ENCODE results near the gene TNFSF4.
"Not testable (repeated sequence)": the region's sequence is repeated elsewhere in the genome, so short reads cannot be mapped to it uniquely, and the experiment has no call there.

Gene TNFSF4

DNA sequence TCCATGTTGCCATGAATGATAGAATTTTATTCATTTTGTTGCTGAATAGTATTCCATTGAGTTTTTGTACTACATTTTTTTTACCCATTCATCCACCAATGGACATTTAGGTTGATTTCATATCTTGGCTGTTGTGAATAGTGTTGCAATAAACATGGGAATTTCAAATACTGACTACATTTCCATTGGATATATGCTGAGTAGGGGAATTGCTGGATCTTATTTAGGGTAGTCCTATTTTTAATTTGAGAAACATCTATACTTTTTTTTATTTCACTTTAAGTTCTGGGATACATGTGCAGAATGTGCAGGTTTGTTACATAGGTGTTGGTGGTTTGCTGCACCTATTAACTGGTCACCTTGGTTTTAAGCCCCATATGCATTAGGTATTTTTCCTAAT lies 38.8 kb upstream of the TNFSF4 start:
- DNase-seq = no peak
- H3K27me3 ChIP-seq = 0 out of 2 replicates have a peak, but pooled peaks cover 3% of the 10 kb centered on the region
- H3K4me3 ChIP-seq (ENCODE audit: low read depth, low read length) = no peak overlapping the region
- H3K9me3 ChIP-seq = no peaks in the 10 kb centered on the region
- no peaks in the 10 kb centered on the region for H3K36me3 ChIP-seq
- TF ChIP-seq, protein P1, sequence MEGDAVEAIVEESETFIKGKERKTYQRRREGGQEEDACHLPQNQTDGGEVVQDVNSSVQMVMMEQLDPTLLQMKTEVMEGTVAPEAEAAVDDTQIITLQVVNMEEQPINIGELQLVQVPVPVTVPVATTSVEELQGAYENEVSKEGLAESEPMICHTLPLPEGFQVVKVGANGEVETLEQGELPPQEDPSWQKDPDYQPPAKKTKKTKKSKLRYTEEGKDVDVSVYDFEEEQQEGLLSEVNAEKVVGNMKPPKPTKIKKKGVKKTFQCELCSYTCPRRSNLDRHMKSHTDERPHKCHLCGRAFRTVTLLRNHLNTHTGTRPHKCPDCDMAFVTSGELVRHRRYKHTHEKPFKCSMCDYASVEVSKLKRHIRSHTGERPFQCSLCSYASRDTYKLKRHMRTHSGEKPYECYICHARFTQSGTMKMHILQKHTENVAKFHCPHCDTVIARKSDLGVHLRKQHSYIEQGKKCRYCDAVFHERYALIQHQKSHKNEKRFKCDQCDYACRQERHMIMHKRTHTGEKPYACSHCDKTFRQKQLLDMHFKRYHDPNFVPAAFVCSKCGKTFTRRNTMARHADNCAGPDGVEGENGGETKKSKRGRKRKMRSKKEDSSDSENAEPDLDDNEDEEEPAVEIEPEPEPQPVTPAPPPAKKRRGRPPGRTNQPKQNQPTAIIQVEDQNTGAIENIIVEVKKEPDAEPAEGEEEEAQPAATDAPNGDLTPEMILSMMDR (IDR thresholded peaks at IDR 0.05; ENCODE audit: low read depth, low read length) = no peak
- no peaks in the 10 kb centered on the region for H3K4me1 ChIP-seq

DNA sequence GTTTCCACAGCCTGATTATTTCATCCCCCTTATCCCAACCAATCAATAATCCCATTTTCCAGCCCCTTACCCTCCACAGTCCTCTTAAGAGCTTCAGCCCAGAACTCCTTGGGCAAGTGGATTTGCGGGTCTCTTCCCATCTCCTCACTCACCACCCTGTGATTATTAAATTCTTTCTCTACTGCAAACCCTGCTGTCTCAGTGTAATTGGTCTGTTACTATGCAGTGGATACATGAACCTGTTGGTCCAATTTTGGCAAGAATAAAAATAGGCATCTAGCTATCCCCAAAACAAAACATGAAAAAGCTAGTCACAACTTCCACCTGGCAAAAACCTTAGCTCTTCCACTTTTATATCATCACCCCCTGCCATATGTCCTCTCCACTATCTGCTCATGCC lies 36.2 kb upstream of the TNFSF4 start:
- Histone ChIP-seq H3K36me3 (no peaks in the 10 kb centered on the region), H3K27me3 (no peaks in the 10 kb centered on the region), H3K4me1 (no peaks in the 10 kb centered on the region), H3K9me3 (no peaks in the 10 kb centered on the region), H3K4me3 (ENCODE audit: low read depth, low read length) (no peak overlapping the region)
- no peak for DNase-seq
- TF ChIP-seq, protein P1 (IDR thresholded peaks at IDR 0.05; ENCODE audit: low read depth, low read length) = no peak

DNA sequence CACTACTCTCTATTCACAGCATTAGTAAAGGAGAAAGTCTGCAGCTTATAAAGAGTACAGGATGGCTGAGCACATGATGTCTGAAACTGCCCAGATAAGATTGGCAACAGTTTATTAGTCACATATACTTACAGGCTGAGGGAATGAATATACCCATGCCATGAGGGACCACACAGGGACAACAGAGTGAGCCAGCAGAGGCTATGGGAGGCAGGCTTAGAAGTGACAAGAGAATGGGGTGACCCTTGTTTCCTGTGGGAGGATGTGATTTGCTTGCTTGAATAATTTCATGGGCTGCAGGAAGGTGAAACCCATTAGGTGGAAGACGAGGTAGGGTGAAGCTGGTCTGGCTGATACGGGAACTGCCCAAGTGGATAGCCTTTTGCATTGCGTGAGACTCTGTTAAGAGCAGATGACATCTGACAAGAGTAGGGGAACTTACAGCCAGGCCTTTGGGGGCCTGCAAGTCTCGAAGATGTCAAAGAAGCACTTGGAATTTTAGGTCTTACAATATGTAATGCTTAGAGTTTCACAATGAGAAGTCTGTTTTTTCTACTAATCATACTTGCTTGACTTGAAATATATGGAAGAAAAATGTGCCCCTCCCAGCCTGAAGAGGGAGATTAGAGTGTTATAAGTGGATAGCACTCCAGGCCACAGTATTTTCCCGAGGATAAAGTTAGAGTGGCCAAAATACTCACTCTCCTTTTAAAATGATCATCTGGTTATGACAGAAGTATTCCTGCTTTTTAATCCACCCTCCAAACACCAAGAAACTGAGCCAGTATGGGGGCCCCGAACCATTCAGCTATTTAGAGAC lies 34.6 kb upstream of the TNFSF4 start:
- Histone ChIP-seq H3K36me3 (no peaks in the 10 kb centered on the region), H3K4me3 (ENCODE audit: low read depth, low read length) (no peak overlapping the region), H3K9me3 (no peaks in the 10 kb centered on the region), H3K4me1 (no peaks in the 10 kb centered on the region), H3K27me3 (no peaks in the 10 kb centered on the region)
- no peak for DNase-seq
- TF ChIP-seq, protein P1 (IDR thresholded peaks at IDR 0.05; ENCODE audit: low read depth, low read length) = no peak

DNA sequence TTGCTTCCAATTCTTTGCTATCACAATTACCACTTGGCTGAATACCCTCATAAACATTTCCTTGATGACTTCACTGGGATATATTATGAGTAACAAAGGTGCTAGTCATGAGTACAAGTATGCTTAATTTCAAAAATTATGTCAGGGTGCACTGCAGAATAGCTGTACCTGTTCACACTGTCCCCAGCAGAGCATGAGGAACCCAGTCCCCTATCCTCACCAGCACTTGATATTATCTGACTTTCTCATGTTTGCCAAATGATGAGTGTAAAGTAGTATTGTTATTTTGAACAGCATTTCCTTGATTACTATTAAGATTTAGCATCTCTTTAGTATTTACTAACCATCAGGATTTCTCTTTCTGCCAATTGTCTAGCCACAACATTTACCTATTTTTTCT lies 33.5 kb upstream of the TNFSF4 start:
- TF ChIP-seq, protein P1 (IDR thresholded peaks at IDR 0.05; ENCODE audit: low read depth, low read length) = no peak
- no peak for DNase-seq
- H3K9me3 ChIP-seq = no peaks in the 10 kb centered on the region
- no peaks in the 10 kb centered on the region for H3K27me3 ChIP-seq
- no peaks in the 10 kb centered on the region for H3K36me3 ChIP-seq
- H3K4me3 ChIP-seq (ENCODE audit: low read depth, low read length) = no peak overlapping the region
- no peaks in the 10 kb centered on the region for H3K4me1 ChIP-seq

DNA sequence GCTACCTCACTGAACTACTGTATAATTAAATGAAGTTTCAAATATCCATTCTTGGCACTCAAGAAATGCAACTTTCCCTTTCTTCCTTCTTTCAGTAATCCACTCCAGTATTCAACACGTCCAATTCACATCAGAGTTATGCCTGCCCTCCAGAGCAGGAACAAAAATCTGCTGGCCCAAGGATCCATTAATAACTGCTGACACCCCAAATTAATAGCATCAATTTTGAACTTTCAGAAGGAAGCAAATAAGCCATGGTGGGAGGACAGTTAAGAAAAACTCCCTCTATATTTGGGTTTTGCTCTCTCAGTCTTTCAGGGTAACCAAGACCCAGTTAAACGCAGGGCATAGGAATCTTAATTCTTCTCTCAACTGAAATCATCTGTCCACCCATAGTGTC lies 31.9 kb upstream of the TNFSF4 start:
- no peaks in the 10 kb centered on the region for H3K4me1 ChIP-seq
- TF ChIP-seq, protein P1 (IDR thresholded peaks at IDR 0.05; ENCODE audit: low read depth, low read length) = no peak
- no peak overlapping the region for H3K4me3 ChIP-seq (ENCODE audit: low read depth, low read length)
- no peaks in the 10 kb centered on the region for H3K9me3 ChIP-seq
- no peaks in the 10 kb centered on the region for H3K36me3 ChIP-seq
- H3K27me3 ChIP-seq = no peaks in the 10 kb centered on the region
- no peak for DNase-seq

DNA sequence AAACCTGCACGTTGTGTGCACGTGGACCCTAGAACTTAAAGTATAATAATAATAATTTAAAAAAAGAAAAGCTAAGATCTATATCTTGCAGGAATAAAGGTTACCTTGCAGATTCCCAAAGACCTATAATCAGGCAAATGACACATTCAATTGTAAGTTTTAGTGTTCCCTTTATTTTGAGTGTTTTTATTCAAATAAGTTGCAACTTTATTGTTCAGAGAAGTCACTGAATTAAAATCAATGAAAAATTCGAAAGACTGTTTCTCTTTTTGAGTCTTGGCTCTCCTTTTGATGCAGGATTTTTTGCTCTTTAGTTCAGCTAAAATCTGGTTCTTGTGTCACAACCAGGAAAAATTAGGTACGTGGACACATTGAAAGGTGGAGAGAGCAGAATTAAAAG lies 27.8 kb upstream of the TNFSF4 start:
- H3K9me3 ChIP-seq = no peaks in the 10 kb centered on the region
- TF ChIP-seq, protein P1 (IDR thresholded peaks at IDR 0.05; ENCODE audit: low read depth, low read length) = no peak
- no peaks in the 10 kb centered on the region for H3K27me3 ChIP-seq
- DNase-seq = no peak
- no peak overlapping the region for H3K4me3 ChIP-seq (ENCODE audit: low read depth, low read length)
- H3K4me1 ChIP-seq = no peaks in the 10 kb centered on the region
- H3K36me3 ChIP-seq = no peaks in the 10 kb centered on the region

DNA sequence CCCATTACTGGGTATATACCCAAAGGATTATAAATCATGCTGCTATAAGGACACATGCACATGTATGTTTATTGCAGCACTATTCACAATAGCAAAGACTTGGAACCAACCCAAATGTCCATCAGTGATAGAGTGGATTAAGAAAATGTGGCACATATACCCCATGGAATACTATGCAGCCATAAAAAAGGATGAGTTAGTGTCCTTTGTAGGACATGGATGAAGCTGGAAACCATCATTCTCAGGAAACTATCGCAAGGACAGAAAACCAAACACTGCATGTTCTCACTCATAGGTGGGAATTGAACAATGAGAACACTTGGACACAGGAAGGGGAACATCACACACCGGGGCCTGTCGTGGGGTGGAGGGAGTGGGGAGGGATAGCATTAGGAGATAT lies 27.3 kb upstream of the TNFSF4 start:
- H3K4me3 ChIP-seq (ENCODE audit: low read depth, low read length); DNase-seq; H3K4me1 ChIP-seq; H3K36me3 ChIP-seq; H3K27me3 ChIP-seq; H3K9me3 ChIP-seq: not testable (repeated sequence)

DNA sequence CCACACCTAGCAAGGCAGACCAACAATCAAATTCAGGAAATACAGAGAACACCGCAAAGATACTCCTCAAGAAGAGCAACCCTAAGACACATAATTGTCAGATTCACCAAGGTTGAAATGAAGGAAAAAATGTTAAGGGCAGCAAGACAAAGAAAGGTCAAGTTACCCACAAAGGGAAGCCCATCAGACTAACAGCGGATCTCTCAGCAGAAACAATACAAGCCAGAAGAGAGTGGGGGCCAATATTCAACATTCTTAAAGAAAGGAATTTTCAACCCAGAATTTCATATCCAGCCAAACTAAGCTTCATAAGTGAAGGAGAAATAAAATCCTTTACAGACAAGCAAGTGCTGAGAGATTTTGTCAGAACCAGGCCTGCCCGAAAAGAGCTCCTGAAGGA lies 21.9 kb upstream of the TNFSF4 start:
- not testable (repeated sequence) for H3K4me3 ChIP-seq (ENCODE audit: low read depth, low read length); H3K4me1 ChIP-seq; DNase-seq; H3K27me3 ChIP-seq; H3K9me3 ChIP-seq; H3K36me3 ChIP-seq
